ENCODE measurements around the gene TMA7.

DNA sequence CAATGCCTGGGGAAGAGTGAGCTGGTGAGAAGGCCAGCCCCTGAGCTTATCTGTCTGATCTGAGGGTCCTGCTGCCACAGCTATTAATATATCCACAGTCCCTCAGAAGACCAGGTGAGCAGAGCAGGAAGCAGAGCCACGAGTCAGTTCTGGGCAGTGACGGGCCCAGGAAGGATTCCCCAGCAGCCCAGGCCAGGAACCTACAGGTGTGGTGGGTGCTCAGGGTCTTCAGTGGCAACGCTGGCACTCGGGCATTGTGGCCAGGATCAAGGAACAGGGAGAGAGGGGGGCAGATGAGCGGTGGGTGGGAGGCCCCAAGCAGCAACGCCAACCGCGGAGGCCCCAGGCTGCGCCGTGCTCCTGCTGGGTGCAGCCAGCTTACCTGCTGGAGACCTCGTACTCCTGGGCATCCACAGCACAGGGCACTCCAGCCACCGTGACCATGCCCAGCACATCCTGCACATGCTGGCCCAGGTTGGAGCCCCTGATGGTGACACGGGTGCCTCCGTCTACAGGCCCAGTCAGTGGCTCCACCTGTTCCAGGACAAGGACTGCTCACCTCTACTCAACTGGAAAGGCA is 22.4 kb upstream of the TMA7 start:
- TF ChIP-seq CTCF (IDR thresholded peaks at IDR 0.05; ENCODE audit: low read depth, low read length, missing input control) (no peak), TAF1 (conservative IDR thresholded peaks at IDR 0.05) (no peak)

Measured in liver (tissue), 3 donors.